NCI-H748 (cell line): ENCODE results near the gene TMEM51.

Experiments used
- DNase-seq: peaks from one replicate; lab custom pipeline; 2025; ENCODE audit not compliant: unreplicated experiment; lab: John Stamatoyannopoulos, UW

The TMEM51 gene, protein sequence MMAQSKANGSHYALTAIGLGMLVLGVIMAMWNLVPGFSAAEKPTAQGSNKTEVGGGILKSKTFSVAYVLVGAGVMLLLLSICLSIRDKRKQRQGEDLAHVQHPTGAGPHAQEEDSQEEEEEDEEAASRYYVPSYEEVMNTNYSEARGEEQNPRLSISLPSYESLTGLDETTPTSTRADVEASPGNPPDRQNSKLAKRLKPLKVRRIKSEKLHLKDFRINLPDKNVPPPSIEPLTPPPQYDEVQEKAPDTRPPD

DNA sequence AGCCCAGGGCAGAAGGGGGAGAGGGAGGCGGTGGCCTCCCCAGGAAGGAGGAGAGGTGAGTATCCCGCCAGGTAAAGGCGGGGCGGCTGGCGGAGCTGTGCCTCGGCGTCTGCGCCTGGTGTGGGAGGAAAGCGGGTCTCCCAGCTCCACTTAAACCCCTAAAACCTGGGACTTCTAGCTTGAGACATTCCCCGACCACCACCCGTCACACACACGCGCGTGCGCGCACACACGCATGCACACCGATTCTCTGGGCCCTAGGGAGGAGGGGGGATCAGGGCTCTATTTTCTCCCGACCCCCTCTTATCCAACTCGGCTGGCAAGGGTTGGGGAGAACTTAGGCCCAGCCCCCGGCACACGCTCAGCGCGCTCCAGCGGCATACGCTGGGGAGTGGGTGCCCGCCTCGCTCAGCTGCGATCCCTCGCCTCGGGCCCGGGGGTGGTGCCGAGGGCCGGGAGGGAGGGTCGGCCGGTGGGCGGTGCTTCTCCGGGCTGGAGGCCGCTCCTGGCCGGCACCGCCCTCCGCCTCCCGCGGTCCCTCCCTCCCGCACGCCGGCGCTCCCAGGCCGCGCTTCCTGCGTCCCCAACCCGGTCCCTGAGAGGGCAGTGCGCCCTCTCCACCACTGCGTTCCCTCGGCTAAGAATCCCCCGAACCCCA, at the start of gene TMEM51:
TSS of gene TMEM51 (plus strand) at position 564 of the 658 bp plus-strand sequence. CDS start 61,341 bp downstream, outside the sequence.
- DNase-seq = peak; percentile 87

DNA sequence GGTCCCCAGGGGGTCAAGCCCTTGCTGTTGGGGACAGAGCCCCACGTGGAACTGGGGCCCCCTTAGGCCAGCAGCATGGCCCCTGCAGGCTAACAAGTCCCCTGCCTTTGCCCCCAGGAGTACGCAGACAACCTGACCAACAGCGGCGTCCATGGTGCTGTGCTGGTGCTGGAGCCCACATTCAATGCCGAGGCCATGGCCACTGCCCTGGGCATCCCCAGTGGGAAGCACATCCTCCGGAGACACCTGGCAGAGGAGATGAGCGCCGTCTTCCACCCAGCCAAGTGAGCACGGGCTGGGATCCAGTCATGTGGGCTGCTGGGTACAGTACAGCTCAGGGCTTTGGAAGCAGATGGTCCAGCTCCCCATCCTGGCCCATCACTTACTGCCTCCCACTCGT, 49.6 kb upstream of the TMEM51 start:
- no peak for DNase-seq

DNA sequence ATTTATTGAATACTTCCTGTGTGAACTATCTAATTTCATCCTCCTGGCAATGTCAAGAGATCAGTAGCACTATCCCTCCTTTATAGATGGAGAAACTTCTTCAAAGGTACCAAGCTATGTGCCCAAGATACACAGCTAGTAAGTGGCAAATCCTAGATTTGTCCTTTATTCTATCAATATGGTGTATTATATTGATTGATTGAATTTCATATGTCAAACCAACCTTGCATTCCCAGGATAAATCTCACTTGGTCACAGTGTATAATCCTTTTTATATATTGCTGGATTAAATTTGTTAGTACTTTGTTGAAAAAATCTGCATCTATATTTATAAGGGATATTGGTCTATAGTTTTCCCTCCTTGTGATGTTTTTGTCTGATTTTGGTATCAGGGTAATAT, 48.8 kb upstream of the TMEM51 start:
- no peak for DNase-seq

DNA sequence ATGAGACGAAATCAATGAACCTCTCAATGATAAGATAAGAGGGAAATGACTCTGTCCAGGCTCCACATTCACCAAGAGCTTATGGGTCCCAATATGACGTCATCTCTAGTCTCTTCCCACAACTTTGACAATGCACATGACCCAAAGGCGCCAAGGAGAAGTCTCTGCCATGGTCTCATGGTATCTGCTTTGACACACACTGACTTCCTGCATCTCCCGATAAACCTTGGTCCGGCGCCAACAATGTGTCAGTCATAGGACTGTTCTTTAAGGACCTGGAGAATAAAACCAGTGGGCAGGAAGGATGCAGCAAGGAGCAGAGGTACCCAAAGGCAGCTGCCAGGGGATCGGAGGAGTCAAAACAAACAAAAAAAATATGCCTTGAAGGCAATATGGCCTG, 46.9 kb upstream of the TMEM51 start:
- no peak for DNase-seq

DNA sequence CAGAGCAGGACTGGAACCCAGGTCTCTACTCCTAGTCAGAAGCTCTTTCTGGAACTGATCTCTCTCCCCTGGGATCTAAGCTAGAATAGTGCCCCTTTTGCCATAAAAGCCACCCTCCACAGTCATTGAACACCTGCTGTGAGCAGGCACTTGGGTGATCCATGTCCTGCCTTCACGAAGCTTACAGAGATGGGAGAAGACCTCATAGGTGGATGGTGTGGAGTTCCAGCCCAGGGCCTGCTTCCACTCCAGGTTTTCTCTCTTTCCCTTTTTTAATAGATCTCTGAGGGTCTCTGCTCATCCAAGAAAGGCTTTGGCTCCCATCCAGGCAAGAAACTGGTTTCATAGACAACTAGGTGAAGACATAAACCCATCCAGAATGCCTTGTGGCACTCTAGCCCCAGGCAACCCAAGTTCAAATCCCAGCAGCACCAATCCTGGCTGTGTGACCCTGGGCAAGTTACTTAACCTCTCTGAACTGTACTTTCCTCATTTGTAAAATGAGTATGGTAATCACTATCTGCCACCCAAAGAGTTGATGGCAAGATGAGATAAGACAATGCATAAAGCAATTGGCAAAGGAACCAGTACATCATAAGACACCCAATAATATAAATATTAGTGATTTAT, 46.4 kb upstream of the TMEM51 start:
- no peak for DNase-seq

DNA sequence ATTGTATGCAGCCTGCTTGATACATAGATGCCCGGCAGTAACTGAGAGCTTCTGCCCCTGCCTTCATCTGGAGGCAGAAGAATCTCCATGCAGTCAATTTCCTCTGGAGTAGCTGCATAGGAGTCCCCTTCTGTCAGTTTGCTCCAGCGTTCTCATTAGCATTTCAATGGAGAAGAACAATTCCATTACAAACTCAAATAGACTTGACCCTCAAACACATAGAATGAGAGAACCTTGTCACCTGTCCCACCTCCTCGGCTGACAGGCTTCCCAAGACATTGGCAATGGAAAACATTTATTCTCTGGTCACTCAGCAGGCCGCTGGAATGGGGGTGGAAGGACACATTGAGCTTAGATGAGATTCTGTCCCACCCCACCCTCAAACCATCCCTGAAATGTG, 45.6 kb upstream of the TMEM51 start:
- no peak for DNase-seq

DNA sequence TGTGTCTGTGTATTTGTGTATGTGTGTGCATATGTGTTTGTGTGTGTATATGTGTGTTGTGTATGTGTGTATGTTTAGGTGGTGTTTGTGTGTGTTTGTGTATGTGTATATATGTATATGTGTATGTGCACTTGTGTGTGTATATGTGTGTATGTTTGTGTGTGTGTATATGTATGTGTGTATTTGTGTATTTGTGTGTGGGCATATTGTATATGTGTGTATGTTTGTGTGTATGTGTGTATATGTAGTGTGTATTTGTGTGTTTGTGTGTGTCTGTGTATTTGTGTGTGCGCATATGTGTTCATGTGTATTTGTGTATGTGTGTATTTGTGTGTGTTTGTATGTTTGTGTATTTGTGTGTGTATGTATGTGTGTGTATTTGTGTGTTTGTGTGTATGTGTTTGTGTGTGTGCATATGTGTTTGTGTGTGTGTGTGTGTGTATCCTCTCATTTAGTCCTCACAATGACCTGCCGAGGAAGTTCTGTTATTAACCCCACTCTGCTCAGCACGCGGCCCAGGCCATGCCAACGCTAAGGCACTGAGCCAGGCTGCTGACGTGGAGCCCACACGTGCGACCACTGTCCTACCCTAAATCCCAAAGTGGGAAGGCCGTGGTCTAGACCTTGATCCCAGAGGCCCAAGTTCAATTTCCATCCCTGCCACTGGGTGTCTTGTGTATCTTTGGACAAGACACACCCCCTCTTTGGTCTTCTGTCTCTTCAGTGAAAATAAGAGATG, 43.2 kb upstream of the TMEM51 start:
- DNase-seq = no peak

DNA sequence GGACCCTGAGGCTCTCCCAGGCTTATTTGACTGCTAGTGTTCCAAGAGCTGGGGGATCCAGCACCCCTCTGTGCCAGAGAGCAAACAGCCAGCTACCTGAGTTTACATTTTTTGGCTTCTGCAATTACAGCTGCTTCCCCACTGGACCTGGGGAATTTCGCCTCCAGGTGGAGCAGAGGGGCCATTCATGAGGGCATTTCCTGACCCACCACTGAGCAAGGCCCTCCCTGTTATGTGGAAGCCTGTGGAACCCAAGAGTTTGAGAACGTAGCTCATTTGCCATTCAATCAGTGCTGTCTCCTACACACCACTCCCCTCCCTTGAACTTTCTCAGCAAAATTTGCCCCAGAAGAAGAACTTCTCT, 42.7 kb upstream of the TMEM51 start:
- DNase-seq = no peak

DNA sequence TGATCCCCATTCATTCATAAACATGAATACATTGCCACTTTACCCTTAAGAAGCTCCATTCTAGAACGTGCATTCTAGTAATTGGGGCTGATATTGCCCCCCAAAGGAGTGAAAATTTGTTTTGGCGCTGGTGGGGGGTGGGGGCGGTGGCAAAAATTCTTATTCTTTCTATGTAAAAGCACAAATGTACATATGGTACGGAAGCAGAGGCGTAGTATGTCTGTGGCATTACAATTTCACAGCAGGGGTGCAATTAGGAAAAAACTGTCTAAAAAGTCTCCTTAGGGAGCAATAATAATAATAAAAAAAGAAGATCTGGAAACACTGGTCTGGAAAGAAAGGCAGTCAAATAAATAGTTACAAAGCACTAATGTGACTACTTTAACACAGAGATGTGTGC, 40.4 kb upstream of the TMEM51 start:
- no peak for DNase-seq

DNA sequence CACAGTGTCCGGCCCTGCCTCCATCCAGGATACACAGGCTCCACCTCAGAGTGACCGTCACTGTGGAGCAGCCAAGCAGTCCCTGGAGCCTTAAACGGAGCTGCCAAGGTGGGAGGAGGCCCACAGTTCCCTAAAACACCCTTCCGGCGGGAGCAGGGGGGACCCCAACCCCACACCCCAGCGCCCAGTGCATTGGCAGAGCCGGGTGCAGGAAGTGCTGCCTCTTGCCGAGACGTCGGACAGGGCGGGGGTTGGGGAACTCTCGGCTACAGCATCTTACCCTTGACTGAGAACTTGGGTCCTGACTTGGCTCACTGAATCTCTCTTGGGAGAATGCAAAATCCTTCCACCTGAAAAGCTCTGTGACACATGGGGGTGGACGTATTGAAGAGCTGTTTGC, 38.7 kb upstream of the TMEM51 start:
- no peak for DNase-seq

DNA sequence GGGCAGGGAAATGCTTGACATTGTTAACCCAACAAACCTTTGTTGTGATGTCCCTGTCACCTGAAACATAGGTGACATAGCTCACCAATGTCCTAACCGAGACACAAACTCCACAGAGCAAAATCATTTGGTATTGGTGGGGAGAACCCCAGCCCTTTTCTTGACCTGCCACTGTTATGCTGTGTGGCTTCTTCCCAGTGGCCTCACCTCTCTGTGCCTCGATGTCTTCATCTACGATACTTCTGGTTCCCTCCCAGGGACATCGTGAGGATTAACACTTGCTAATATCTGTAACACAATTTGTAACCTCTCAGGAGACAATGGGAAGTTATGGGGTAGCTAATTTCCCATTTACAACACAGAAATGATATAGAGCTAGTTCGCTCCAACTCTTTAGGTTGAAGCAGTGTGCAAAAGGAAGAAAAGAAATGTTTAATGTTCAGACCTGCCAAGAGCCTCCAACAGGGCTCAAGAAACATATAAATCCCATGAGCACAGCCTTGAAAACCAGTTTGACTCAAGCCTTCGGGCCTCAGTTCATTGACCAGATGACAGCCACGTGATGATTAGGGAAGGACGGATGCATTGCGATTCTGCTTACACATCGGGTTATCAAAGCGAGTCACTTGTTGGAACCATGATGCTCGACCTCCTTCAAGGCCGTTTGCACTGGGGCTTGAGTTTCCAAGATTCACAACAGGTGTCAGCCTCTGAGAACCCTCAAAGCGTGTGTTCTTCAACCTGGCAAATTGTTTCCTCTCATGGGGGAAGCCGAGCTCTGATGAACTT, 37.8 kb upstream of the TMEM51 start:
- no peak for DNase-seq

DNA sequence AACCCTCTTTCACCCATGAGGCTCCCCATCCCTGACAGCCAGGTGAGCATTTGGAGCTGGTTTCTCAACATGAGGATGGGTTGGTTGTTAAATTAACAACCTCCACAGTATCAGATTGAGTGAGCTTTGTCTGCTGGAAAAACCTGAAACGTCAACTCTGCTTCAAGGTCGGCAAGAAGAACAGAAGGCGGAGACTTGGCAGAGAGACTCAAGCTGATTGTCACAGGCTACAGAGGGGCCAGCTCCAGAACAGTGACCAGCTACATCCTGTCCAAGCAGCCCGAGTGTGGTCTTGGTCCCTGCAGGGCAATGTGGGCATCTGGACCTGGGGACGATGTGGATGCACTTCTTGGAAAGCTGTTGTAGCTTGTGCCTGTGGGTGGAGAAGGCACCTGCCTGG, 36.6 kb upstream of the TMEM51 start:
- DNase-seq = no peak

DNA sequence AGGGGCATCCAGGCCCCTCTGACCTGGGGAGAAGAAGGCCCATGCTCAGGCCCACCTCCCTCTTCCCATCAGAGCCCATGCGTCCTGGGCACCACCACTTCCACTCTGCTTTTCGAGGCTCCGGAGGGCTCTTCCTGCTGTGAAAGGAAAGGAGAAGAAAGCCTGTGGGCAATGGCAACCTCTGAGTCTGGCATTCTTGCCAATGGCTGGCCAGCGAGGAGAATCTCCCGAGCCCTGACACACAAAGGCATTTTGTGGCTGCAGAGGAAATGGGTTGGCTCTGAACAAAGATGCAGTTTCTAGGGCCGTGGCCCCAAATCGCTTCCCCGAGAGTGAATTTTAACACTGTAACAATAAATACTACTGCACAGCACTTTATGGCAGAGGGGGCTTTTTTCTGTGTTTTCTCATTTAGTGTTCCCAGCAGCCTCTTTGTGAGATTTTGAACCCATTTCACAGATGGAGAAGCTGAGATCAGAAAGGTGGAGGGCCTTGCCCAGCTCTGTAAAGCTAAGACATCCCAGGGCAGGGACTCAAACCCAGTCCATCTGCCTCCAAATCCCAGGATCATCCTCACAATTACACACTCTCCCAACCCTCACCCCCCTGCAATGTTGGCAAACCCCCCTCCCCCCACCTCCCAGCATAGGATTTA, 35.7 kb upstream of the TMEM51 start:
- DNase-seq = no peak

DNA sequence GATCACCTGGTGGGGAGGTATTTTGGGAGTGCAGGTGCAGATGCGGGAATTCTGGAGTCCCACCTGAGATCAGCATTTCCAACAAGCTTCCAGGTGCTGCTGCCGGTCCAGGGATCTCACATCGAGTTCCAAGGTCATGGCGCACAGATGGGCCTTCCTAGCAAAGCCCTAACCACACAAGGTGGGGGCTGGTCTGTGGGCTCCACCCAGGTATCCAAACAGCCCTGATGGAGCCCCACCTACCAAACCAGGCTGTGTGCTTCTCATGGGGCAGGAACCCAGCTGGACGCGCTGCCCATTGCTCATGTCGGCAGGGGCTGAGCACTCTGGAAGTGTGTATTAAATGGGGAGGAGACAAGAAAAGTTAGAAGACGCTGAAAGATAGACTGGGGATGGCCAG, 35.0 kb upstream of the TMEM51 start:
- DNase-seq = no peak

DNA sequence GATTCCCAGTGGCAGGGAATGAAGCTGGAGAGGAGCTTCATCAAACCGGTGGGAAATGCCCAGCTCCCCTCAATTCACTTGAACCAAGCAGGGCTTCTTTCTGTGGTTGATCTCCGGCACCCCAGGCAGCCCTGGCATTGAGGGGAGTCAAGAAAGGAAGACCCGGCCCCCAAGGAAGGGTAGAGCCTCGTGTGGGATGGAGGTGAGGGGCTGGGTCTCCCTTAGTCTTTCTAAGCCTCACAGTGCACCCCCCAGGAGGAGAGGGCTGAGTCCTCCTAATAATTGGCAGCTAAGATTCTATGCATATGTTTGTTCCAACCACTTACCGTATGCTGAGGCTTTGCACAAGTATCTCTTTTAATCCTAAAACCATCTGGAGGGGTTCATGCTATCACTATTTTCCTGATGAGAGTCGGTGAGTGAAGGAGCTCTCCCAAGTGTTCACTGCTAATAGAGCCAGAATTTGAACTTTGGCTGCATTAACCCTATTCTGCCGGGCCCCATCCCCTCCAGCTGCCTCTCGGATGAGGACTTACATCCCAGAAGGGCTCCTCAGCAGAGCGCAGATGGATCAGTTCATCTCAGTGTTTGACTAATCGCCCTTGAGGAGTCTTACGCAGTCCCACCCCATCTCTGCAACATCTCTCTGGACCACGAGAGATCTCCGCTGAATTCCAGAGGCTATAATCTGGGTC, 33.1 kb upstream of the TMEM51 start:
- no peak for DNase-seq

DNA sequence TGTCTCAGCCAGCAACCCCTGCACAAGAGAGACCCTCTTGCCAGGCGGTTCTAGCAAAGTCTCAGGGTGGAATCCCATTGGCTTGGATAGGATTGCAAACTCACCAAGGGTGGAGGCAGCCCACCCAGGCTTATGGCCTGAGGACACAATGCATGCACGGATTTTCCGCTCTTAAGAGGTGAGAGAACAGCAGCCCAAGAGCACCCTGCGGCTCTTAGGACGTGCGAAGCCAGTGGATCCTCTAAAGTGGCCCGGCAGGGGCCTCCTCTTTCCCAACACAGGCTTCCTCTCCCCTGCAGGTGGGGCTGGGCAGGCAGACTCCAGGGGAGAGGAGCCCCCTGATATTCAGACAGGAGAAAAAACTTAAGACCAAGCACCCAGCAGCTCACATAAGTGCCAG, 31.2 kb upstream of the TMEM51 start:
- DNase-seq = no peak

DNA sequence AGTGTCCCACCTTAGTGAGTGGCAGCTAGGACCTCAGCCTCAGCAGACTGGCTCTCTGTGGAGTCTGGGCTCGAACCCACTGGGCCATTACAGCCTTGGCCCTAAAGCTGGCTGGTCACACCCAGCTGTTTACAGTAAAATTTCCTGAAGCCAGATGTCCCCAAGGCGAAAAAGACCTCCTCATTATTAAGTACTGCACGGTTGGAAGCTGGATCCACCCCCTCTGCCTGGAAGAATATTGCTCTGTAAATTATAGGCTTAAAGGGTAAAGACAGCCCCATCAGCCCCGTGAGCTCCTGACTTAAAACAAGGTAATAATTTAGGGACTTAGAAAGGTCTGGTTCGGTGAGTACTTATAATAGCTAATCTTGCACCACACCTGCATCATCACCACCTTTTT, 30.3 kb upstream of the TMEM51 start:
- peak; percentile 45 for DNase-seq

DNA sequence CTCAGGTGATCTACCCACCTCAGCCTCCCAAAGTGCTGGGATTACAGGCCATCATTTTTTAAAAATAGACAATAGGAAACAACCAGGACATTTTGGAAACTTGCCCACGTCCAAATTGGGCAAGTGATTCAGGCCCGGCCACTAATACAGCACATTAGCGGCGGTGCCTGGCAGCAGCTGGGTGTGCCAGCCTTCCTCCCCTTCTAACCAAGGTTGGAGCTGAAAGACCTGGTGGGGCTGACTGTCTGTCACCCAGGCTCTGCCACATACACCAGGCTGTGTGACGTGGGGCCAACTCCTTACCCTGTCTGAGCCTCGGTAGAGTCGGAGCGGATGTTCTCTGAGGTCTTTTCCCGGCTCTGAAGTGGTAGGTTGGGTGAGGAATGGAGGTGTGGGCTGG, 29.6 kb upstream of the TMEM51 start:
- DNase-seq = no peak

DNA sequence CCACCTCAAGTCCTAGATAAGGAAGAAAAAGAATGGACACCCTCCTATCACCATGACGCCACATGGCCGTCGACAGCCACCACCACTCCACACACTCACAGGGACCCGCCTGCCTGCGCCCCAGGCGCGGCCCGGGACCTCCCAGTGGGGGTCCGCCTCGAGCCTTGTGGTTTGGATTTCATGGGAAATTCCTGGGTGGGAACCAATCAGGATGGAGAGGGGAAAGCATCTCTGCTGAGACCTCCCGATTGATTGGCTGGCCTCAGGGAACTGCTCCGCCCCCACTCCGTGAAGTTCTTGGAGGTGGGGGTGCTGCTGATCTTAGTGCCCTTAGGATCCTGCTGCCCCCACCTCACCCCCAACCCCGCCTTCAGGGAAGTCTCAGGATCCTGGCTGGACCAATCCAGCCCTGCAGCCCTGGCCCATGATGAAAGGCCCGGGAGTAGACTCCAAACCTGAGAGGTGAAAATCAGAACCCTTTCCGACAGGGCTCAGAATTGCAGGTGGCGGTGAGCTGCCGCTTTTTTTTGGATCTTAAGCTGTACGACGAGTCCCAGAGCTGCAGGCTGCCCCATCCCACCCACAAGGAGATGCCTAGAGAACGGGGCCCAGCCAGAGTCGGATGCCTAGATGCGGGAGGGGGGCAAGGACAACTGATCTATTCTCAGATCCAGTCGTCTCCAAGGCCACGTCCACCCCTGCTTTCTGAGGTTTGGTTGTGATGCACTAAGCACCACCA, 29.0 kb upstream of the TMEM51 start:
- no peak for DNase-seq
